ENCODE measurements around the gene TM4SF1.
A peak's percentile ranks its signal among the peaks of the same experiment; 100 is the strongest.

The TM4SF1 gene, protein sequence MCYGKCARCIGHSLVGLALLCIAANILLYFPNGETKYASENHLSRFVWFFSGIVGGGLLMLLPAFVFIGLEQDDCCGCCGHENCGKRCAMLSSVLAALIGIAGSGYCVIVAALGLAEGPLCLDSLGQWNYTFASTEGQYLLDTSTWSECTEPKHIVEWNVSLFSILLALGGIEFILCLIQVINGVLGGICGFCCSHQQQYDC

GRCh38 chr3:149377408-149378364, at the start of gene TM4SF1:
TM4SF1 (minus strand) TSS chr3:149377649; CDS start chr3:149377547, 102 bp downstream.
- no peak for ATAC-seq
- H3K4me1 Mint-ChIP-seq, result no peaks in the 10 kb centered on the region
- H3K36me3 Mint-ChIP-seq, result no peaks in the 10 kb centered on the region
- no peak within 1 kb of the TSS for H3K4me3 Mint-ChIP-seq
- peaks cover 33% of the 10 kb centered on the region for H3K27me3 Mint-ChIP-seq
- H3K9me3 Mint-ChIP-seq, result no peaks in the 10 kb centered on the region
- H3K27ac Mint-ChIP-seq, result no peak within 1 kb of the TSS

DNA sequence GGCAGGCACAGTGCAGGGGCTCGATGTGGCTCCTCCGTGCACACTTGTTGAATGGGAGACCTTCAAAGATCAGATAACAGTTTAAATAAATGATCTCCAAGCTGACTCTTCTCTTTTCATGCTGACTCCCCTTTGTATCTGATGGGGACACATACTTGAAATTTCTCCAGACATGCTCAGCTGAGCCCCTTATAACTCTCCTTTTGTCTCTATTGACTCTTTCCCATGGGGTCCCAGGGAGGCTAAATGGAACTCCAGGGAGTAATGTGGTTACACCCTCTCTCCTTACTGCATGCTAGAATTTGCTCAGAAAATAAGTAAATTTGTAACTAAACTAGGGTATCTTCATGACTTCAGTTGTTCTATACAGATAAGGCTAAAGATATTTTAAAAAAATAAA, 48.9 kb upstream of the TM4SF1 start:
- Mint-ChIP-seq H3K36me3 (no peaks in the 10 kb centered on the region), H3K4me3 (no peak overlapping the region), H3K4me1 (no peaks in the 10 kb centered on the region), H3K27ac (no peak overlapping the region), H3K9me3 (no peaks in the 10 kb centered on the region), H3K27me3 (peaks cover 8% of the 10 kb centered on the region)
- ATAC-seq, result no peak

- Mint-ChIP-seq H3K36me3 (no peaks in the 10 kb centered on the region), H3K27me3 (peaks cover 8% of the 10 kb centered on the region), H3K4me3 (no peak overlapping the region), H3K27ac (no peak overlapping the region), H3K9me3 (no peaks in the 10 kb centered on the region), H3K4me1 (no peaks in the 10 kb centered on the region)
- no peak for ATAC-seq
Observed at GRCh38 chr3:149424918-149425317, 47.5 kb upstream of the TM4SF1 start.

- ATAC-seq, result no peak
- H3K36me3 Mint-ChIP-seq, result no peaks in the 10 kb centered on the region
- H3K27me3 Mint-ChIP-seq, result peaks cover 8% of the 10 kb centered on the region
- no peak overlapping the region for H3K4me3 Mint-ChIP-seq
- no peak overlapping the region for H3K27ac Mint-ChIP-seq
- H3K9me3 Mint-ChIP-seq, result no peaks in the 10 kb centered on the region
- peaks cover 5% of the 10 kb centered on the region for H3K4me1 Mint-ChIP-seq
Observed at GRCh38 chr3:149421764-149422163, 44.3 kb upstream of the TM4SF1 start.

- Mint-ChIP-seq H3K9me3 (peaks cover 3% of the 10 kb centered on the region), H3K4me1 (peaks cover 8% of the 10 kb centered on the region), H3K4me3 (no peak overlapping the region), H3K27ac (no peak overlapping the region), H3K27me3 (peaks cover 8% of the 10 kb centered on the region), H3K36me3 (no peaks in the 10 kb centered on the region)
- ATAC-seq, result no peak
Observed at GRCh38 chr3:149419816-149420215, 42.4 kb upstream of the TM4SF1 start.

GRCh38 chr3:149417727-149418126, 40.3 kb upstream of the TM4SF1 start:
- H3K4me1 Mint-ChIP-seq, result peaks cover 8% of the 10 kb centered on the region
- no peak overlapping the region for H3K4me3 Mint-ChIP-seq
- no peak overlapping the region for H3K27ac Mint-ChIP-seq
- ATAC-seq, result no peak
- no peaks in the 10 kb centered on the region for H3K36me3 Mint-ChIP-seq
- H3K9me3 Mint-ChIP-seq, result peaks cover 3% of the 10 kb centered on the region
- H3K27me3 Mint-ChIP-seq, result peaks cover 5% of the 10 kb centered on the region

DNA sequence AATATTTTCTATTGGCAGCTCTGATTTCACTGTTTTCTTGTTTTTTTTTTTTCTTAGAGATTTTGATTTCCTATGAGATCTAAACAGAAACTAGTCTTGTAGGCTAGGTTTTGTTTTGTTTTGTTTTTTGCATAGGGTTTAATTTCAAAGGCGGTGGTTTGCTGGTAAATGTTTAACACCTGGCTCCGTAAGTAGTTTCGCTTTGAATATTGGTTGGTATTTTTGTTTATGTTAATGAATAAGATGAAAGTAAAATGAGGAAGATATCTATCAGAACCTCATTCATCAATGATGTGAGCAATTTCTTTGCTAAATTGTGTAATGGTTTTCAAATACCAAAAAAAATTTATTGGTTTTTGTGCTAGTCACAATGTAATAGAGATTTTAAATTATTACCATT, 39.7 kb upstream of the TM4SF1 start:
- Mint-ChIP-seq H3K27me3 (no peaks in the 10 kb centered on the region), H3K4me1 (peaks cover 8% of the 10 kb centered on the region), H3K4me3 (no peak overlapping the region), H3K9me3 (peaks cover 3% of the 10 kb centered on the region), H3K36me3 (no peaks in the 10 kb centered on the region), H3K27ac (no peak overlapping the region)
- peak; percentile 8 for ATAC-seq

DNA sequence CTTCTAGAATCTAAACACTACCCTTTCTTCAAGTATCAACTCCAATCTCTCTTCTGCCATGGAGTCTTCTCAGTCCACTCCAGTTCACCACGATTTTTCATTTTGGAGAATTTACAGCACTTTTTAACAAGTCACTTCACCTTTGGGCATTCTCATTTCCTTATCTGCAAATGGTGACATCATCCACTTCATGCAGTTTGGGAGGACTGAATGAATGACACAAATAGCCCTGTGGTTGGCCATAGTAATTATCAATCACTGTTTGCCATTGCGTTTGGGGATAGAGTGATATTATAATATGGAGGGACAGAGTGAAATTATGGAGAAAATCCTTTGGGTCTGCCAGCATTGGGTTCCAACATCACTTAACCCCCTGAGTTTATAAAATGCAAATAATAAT, 38.0 kb upstream of the TM4SF1 start:
- no peak for ATAC-seq
- H3K4me1 Mint-ChIP-seq, result peaks cover 8% of the 10 kb centered on the region

DNA sequence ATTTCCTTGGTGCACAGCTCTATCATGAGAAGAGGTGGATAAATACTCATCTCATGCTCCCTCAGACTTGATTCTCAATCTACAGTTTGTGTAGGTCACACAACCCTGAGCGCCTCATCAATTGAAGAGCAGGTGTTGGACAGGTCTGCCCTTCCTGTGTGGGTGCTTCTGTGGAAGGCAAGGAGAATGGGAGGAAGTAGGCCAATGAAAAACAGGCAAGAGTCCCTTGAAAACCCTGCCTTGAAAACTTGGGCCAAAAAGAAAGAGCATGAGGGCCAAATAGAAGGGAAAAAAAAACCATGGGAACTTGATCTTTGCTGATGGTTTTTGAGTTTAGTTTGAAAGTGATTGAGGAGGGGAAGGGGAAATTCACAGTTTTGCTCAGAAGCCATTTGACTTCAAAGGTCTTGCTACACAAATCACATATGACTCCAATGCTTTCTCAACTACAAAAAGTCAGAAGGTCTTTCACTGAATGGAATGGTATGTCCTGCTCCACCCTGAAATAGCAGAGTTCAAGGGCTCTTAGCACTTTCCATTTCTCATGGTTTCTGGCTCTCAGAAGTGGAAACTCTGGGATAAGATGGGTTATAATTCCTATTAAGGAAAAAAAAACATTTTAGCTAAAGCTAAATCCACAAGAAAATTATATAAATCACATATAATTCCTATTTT, 37.2 kb upstream of the TM4SF1 start:
- Mint-ChIP-seq H3K4me1 (peaks cover 8% of the 10 kb centered on the region), H3K4me3 (no peak overlapping the region), H3K9me3 (peaks cover 3% of the 10 kb centered on the region), H3K36me3 (no peaks in the 10 kb centered on the region), H3K27ac (no peak overlapping the region), H3K27me3 (no peaks in the 10 kb centered on the region)
- ATAC-seq, result peak; percentile 10

More for the DNA sequence above, 38.0 kb upstream of the TM4SF1 start:
- Mint-ChIP-seq H3K9me3 (peaks cover 3% of the 10 kb centered on the region), H3K4me3 (no peak overlapping the region), H3K36me3 (no peaks in the 10 kb centered on the region), H3K27ac (no peak overlapping the region), H3K27me3 (no peaks in the 10 kb centered on the region)

DNA sequence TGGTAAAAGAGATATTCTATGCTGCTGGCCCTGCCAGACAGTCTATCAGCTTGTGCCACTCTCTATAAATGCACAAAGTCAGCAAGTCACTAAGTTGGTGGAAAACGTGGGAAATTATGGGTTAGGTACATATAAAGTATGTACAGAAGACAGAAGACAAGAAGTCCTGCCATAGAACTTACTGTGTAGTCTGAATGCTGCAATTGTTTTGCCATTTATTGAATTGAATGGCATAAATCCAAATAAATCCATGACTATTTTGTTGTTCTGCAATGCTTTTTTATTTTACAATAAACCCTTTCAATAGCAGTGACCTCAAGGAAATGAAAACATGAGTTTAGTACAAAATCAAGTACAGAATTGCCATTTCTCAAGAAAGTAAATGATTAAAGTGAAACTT, 34.1 kb upstream of the TM4SF1 start:
- H3K36me3 Mint-ChIP-seq, result no peaks in the 10 kb centered on the region
- H3K9me3 Mint-ChIP-seq, result peaks cover 3% of the 10 kb centered on the region
- H3K4me1 Mint-ChIP-seq, result peaks cover 2% of the 10 kb centered on the region
- no peak overlapping the region for H3K27ac Mint-ChIP-seq
- H3K4me3 Mint-ChIP-seq, result no peak overlapping the region
- H3K27me3 Mint-ChIP-seq, result peaks cover under 1% of the 10 kb centered on the region
- no peak for ATAC-seq

DNA sequence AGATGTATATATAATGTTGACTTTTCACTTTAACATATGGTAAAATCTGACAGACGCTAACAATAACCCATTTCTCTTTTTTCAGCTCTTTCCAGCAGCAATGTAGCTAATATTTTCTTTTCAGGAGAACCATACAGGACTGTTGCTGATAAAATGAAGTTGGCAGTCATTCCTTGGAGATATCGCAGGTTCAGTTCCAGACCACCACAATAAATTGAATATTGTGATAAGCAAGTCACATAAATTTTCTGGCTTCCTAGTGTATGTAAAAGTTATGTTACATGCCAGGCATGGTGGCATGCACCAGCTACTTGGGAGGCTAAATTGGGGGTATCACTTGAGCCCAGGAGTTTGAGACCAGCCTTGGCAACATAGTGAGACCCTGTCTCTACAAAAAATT, 31.9 kb upstream of the TM4SF1 start:
- Mint-ChIP-seq H3K27ac (no peak overlapping the region), H3K27me3 (peaks cover 20% of the 10 kb centered on the region), H3K4me1 (no peaks in the 10 kb centered on the region), H3K9me3 (no peaks in the 10 kb centered on the region), H3K36me3 (no peaks in the 10 kb centered on the region), H3K4me3 (no peak overlapping the region)
- ATAC-seq, result no peak

DNA sequence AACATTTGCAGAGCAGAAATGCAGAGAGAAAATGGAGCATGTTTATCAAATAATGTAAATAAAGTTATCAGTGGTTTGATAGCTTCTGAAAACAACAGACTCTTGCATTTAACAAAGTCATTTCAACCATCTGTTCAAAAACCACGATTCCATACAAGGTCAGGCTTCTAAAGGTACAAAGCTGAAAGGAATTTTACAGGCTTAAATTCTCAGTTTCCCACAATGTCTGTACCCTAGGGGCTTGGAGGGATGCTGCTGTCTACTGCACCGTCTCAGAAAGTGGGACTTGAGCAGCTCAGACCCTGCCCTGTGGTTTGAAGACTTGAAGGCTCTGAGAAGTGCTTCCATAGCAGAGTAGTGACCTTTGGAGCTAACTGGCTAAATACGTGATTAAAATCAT, 30.4 kb upstream of the TM4SF1 start:
- Mint-ChIP-seq H3K27me3 (peaks cover 20% of the 10 kb centered on the region), H3K4me1 (no peaks in the 10 kb centered on the region), H3K4me3 (no peak overlapping the region), H3K36me3 (no peaks in the 10 kb centered on the region), H3K27ac (no peak overlapping the region), H3K9me3 (no peaks in the 10 kb centered on the region)
- no peak for ATAC-seq

DNA sequence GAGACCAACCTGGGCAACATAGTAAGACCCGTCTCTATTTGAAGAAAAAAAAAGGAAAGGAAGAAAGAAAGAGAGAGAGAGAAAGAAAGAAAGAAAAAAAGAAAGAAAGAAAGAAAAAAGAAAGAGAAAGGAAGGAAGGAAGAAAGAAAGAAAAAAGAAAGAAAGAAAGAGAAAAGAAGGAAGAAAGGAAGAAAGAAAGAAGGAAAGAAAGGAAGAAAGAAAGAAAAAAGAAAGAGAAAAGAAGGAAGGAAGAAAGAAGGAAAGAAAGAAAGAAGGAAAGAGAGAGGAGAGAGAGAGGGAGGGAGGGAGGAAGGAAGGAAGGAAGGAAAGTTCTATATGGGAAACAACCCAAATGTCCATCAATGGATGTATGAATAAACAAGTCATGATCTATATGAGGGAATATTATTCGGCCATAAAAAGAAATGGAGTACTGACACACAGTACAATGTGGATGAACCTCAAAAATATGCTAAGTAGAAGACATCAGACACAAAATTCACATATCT, 28.8 kb upstream of the TM4SF1 start:
- peaks cover 20% of the 10 kb centered on the region for H3K27me3 Mint-ChIP-seq
- H3K4me1 Mint-ChIP-seq, result no peaks in the 10 kb centered on the region
- H3K4me3 Mint-ChIP-seq, result no peak overlapping the region
- no peak for ATAC-seq
- H3K27ac Mint-ChIP-seq, result no peak overlapping the region
- no peaks in the 10 kb centered on the region for H3K36me3 Mint-ChIP-seq
- no peaks in the 10 kb centered on the region for H3K9me3 Mint-ChIP-seq

- no peak for ATAC-seq
- Mint-ChIP-seq H3K4me3 (no peak overlapping the region), H3K9me3 (no peaks in the 10 kb centered on the region), H3K36me3 (no peaks in the 10 kb centered on the region), H3K4me1 (no peaks in the 10 kb centered on the region), H3K27me3 (peaks cover 20% of the 10 kb centered on the region), H3K27ac (no peak overlapping the region)
Observed at GRCh38 chr3:149403443-149403842, 26.0 kb upstream of the TM4SF1 start.

GRCh38 chr3:149402481-149402880, 25.0 kb upstream of the TM4SF1 start:
- no peaks in the 10 kb centered on the region for H3K4me1 Mint-ChIP-seq
- no peak overlapping the region for H3K4me3 Mint-ChIP-seq
- no peaks in the 10 kb centered on the region for H3K9me3 Mint-ChIP-seq
- ATAC-seq, result no peak
- H3K27me3 Mint-ChIP-seq, result peaks cover 20% of the 10 kb centered on the region
- H3K27ac Mint-ChIP-seq, result no peak overlapping the region
- no peaks in the 10 kb centered on the region for H3K36me3 Mint-ChIP-seq
